ENCODE data around the gene AP2B1.

Gene AP2B1

DNA sequence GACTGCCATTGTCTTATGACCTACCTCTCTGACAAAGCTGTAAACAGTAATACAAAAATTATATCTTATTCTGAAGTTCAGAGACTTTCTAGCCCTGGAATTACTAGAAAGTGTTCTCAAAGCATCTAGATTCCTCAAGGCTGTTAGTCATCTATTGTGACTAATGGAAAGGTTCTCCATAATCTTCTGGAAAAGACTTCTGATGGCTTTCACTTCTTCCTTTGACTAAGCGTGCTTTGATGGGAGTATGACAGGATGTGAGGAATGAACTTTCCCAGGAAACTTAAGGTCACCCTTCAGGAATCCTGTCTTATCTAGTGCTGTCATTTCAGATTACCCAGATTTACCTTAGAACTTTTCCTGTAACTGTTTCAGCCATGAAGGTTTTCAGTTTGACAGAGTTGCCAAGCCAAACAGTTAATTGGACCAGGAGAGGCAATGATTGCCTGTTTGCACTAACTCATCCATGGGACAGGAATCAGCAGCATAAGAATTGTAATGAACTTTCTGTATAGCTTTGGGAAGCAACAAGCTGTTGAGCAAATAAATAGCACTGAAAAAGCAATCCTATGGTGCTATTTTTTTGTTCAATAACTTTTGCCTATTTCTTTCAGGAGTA lies 43.5 kb downstream of the AP2B1 start:
- DNase-seq (ENCODE audit: low spot score) = no peak
- TF ChIP-seq, protein P1, sequence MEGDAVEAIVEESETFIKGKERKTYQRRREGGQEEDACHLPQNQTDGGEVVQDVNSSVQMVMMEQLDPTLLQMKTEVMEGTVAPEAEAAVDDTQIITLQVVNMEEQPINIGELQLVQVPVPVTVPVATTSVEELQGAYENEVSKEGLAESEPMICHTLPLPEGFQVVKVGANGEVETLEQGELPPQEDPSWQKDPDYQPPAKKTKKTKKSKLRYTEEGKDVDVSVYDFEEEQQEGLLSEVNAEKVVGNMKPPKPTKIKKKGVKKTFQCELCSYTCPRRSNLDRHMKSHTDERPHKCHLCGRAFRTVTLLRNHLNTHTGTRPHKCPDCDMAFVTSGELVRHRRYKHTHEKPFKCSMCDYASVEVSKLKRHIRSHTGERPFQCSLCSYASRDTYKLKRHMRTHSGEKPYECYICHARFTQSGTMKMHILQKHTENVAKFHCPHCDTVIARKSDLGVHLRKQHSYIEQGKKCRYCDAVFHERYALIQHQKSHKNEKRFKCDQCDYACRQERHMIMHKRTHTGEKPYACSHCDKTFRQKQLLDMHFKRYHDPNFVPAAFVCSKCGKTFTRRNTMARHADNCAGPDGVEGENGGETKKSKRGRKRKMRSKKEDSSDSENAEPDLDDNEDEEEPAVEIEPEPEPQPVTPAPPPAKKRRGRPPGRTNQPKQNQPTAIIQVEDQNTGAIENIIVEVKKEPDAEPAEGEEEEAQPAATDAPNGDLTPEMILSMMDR (IDR thresholded peaks at IDR 0.05; ENCODE audit: extremely low read depth, missing control alignments) = no peak

- no peak for DNase-seq (ENCODE audit: low spot score)
- TF ChIP-seq, protein P1 (IDR thresholded peaks at IDR 0.05; ENCODE audit: extremely low read depth, missing control alignments) = no peak
Observed at GRCh38 chr17:35641032-35641431, 53.9 kb downstream of the AP2B1 start.

GRCh38 chr17:35645923-35646322 lies 58.8 kb downstream of the AP2B1 start:
- TF ChIP-seq, protein P1 (IDR thresholded peaks at IDR 0.05; ENCODE audit: extremely low read depth, missing control alignments) = no peak
- DNase-seq (ENCODE audit: low spot score) = no peak

DNA sequence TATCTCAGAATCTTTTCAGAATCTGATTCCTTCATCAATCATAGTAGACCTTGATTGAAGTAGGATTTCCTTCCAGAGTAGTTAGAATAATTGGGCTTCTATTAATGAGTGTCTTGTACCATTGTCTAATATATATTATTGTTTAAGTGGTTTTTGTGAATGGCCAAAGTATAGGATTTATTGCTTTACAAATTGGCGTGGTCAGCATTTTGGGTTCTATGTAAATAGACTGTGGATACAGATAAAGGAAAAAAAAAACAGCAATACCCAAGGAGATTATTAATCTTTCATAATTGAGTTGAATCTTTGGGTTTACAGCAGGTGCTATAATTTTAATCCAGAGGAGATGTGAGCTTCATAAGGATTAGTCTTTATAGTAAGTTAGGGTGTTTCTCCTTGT lies 64.3 kb downstream of the AP2B1 start:
- DNase-seq (ENCODE audit: low spot score) = no peak
- TF ChIP-seq, protein P1 (IDR thresholded peaks at IDR 0.05; ENCODE audit: extremely low read depth, missing control alignments) = no peak

GRCh38 chr17:35653619-35654361 lies 66.7 kb downstream of the AP2B1 start:
- TF ChIP-seq, protein P1 (IDR thresholded peaks at IDR 0.05; ENCODE audit: extremely low read depth, missing control alignments) = no peak
- DNase-seq (ENCODE audit: low spot score) = no peak

- no peak for DNase-seq (ENCODE audit: low spot score)
- TF ChIP-seq, protein P1 (IDR thresholded peaks at IDR 0.05; ENCODE audit: extremely low read depth, missing control alignments) = no peak
Observed at GRCh38 chr17:35655303-35655702, 68.2 kb downstream of the AP2B1 start.

GRCh38 chr17:35660902-35661301 lies 73.8 kb downstream of the AP2B1 start:
- DNase-seq (ENCODE audit: low spot score) = no peak
- TF ChIP-seq, protein P1 (IDR thresholded peaks at IDR 0.05; ENCODE audit: extremely low read depth, missing control alignments) = no peak

All from GM20000 (cell line).